Retinal pigment epithelial cell (primary cell): ENCODE measurements around the gene DOCK2.

ENCODE experiments used
- DNase-seq: peaks from one replicate; pipeline ENCODE4 v3.0.0-alpha.2; 2010; ENCODE audit warnings: low read depth
- H3K4me3 ChIP-seq: 2 replicates; pipeline ENCODE4 v1.5.1; 2011; ENCODE audit warnings: mild to moderate bottlenecking, low read length, control low read depth, moderate library complexity
- TF ChIP-seq, protein P1 (sequence below): conservative IDR thresholded peaks from 2 replicates; pipeline ENCODE4 v1.5.1; 2011; ENCODE audit warnings: low read depth, low read length, control low read depth, inconsistent platforms

DOCK2 gene

DNA sequence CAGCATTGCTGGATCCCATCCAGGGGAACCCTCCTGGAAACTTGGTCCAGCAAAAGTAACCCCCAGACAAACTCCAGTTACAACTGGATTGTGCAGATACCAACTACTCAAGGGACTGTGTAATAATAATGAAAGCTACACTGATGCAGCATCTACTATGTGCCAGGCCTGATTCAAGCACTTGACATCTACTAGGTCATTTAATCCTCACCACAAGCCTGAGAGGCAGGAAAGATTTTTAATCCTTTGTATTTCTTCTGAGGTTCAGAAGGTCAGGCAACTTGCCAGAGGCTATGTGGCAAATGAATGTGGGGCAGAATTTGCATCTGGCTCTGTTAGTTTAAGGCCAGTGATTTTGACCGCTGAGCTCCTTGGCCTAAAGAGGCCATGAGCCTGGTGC lies 439.1 kb downstream of the DOCK2 start:
- H3K4me3 ChIP-seq: no peak overlapping the region
- TF ChIP-seq, protein P1, sequence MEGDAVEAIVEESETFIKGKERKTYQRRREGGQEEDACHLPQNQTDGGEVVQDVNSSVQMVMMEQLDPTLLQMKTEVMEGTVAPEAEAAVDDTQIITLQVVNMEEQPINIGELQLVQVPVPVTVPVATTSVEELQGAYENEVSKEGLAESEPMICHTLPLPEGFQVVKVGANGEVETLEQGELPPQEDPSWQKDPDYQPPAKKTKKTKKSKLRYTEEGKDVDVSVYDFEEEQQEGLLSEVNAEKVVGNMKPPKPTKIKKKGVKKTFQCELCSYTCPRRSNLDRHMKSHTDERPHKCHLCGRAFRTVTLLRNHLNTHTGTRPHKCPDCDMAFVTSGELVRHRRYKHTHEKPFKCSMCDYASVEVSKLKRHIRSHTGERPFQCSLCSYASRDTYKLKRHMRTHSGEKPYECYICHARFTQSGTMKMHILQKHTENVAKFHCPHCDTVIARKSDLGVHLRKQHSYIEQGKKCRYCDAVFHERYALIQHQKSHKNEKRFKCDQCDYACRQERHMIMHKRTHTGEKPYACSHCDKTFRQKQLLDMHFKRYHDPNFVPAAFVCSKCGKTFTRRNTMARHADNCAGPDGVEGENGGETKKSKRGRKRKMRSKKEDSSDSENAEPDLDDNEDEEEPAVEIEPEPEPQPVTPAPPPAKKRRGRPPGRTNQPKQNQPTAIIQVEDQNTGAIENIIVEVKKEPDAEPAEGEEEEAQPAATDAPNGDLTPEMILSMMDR: no peak
- peak; percentile 68 for DNase-seq

- no peak overlapping the region for H3K4me3 ChIP-seq
- no peak for DNase-seq
- TF ChIP-seq, protein P1: no peak
These were observed 439.7 kb downstream of the DOCK2 start for GRCh38 chr5:170076739-170077138.

DNA sequence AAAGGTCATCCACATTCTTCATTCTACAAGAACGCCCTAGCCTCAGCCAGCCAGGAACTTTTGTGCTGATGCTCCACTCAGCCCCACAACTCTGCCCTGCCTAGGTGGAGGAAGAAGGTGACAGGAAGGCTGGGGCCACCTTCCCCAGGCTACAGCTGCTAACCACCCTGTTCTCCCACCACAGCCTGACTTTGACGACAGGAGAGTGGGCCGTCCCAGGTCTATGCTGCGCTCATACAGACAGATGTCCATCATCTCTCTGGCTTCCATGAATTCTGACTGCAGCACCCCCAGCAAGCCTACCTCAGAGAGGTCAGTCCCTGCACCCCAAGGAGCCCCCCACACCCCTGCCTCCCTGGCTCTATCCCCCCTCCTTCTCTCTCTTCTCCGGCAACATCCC lies 440.5 kb downstream of the DOCK2 start:
- TF ChIP-seq, protein P1: no peak
- no peak for DNase-seq
- no peak overlapping the region for H3K4me3 ChIP-seq

GRCh38 chr5:170078458-170078857 lies 441.4 kb downstream of the DOCK2 start:
- DNase-seq: no peak
- no peak overlapping the region for H3K4me3 ChIP-seq
- TF ChIP-seq, protein P1: no peak

DNA sequence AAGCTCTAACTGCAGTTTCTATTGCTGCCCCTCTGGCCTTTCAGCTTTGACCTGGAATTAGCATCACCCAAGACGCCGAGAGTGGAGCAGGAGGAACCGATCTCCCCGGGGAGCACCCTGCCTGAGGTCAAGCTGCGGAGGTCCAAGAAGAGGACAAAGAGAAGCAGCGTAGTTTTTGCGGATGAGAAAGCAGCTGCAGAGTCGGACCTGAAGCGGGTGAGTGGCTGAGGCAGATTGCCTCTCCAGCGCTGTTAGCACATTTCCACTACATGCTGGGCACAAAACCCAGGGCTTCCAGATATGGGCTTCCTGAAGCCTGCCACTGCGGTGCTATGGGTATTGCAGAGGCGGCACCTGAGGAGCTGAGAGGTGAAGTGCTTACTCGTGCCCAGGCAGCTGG lies 441.9 kb downstream of the DOCK2 start:
- TF ChIP-seq, protein P1: no peak
- H3K4me3 ChIP-seq: no peak overlapping the region
- DNase-seq: no peak

DNA sequence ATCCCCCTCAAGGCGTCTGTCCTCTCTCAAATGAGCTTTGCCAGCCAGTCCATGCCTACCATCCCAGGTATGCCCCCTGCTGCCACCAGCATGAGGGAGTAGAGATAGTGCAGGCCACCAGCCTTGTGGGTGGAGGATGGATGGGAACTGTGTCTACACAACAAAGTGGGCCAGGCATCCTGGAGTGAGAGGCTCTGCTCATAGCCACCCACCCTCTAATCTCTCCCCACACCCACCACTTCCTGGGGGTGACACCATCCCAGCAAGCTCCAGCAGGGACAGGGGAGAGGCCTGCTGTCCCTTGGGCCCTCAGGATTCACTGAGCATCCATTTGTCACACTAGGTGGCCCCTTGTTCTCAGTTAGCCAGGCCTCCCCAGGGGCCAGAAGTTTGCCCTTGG lies 443.1 kb downstream of the DOCK2 start:
- H3K4me3 ChIP-seq: no peak overlapping the region
- no peak for DNase-seq
- TF ChIP-seq, protein P1: no peak

DNA sequence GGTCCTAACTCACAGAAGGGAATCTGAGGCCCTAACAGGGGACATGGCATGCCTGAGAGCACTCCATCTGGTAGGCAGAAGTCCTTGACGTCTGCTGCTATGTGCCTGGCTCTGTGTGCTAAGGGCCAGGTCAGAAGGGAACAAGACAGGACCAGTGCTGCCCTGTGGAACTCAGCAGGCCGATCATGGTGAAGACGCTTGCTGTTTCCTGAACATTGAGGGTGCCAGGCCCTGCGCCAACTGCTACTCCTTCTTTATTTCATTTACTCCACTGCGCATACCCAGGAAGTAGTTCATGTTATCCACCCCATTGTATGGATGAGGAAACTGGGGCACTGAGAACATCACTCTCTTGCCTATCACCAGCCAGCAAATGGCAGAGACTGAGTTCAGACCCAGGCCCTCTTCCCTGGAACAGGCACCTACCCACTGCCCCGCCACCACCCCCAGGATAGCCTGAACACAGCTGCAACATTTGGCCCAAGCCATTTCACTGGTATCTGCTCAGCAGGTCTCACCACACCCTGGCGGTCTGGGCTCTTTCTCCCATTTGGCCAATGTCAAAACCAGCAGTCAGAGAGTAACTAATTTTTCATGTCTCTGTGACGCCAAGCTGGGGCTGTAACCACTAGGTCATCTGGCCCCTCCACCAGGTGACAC lies 443.8 kb downstream of the DOCK2 start:
- H3K4me3 ChIP-seq: no peak overlapping the region
- DNase-seq: no peak
- TF ChIP-seq, protein P1: no peak
